ENCODE results near the gene FBXO7.

- TF ChIP-seq FOXP2 (optimal IDR thresholded peaks at IDR 0.05; ENCODE audit: borderline replicate concordance, extremely low read depth, extremely low read length, insufficient read depth): no peak
- TF ChIP-seq TAF1 (IDR thresholded peaks at IDR 0.05; ENCODE audit: borderline replicate concordance, insufficient read depth, low read length): no peak
- no peak for TF ChIP-seq POLR2AphosphoS5 (IDR thresholded peaks at IDR 0.05; ENCODE audit: low read depth, low read length)
Observed at GRCh38 chr22:32465661-32466060, 8.9 kb upstream of the FBXO7 start.
